GM12872 (cell line): Measurements from ENCODE around the gene IL21R.

Source experiments
- CTCF ChIP-seq: IDR thresholded peaks from 3 replicates; pipeline ENCODE4 v1.5.1; 2011; ENCODE audit warnings: low read depth, mild to moderate bottlenecking, low read length, moderate library complexity; ENCODE audit not compliant: insufficient read depth

The IL21R gene

DNA sequence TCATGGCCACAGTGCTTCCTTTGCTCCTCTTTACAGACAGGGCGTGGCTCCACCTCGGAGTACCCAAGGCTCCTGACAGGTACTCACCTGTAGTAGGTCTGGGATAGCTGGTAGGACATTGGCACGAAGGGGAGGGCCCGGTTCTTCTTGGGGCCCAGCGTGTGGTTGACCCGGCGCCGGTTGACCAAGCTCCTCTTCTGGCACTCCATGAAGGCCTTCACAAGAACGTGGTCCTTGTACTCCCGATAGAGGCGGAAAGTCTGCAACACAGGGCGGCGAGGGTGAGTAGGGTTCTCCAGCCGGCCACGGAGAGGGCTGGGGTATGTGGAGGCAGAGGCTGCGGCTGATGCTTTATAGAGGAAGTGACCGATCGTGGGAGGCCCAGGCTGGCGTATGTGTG is 69.7 kb downstream of the IL21R start:
- no peak for TF ChIP-seq CTCF

- TF ChIP-seq CTCF, result no peak
Measured at GRCh38 chr16:27472091-27473020, 70.4 kb downstream of the IL21R start.

- no peak for TF ChIP-seq CTCF
Measured at GRCh38 chr16:27473101-27473900, 71.3 kb downstream of the IL21R start.

DNA sequence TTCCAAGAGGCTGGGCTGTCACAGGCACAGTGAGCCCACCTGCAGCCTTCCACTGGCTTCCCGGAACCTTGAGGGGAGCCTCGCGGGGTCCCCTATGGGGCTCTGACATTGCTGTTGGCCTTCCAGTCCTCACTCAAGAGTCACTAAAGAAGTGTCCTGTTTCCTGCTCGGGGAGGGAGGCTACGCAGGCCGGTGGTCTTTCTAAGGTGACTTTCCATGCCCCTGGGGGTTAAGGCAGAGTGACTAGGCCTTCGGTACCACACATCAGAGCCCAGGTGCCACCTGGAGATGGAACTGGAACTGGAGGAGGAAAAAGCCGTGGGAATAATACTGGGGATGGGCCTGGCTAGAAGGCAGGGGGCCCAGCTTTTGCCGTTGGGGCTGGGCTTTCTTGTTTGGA is 72.1 kb downstream of the IL21R start:
- TF ChIP-seq CTCF, result no peak

DNA sequence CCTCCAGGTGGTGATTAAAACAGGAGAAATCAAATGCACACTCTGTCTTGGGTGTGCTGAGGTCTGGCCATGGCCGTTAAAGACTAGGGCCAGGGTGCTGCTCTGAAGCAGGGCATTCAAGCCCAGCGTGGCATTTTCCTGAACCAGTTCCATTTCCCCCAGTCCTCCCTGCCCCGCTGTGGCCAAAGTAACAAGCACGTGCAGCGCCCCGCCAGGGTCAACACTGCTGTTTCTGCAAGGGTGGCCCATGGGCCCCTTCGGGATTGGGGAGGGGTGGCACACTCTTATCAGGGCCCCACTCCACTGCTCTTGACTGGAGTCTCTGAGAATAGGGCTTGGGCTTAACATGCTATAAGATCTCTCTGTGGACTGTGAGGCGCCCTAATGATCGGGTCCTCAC is 72.9 kb downstream of the IL21R start:
- TF ChIP-seq CTCF, result no peak

GRCh38 chr16:27475561-27475960 is 73.6 kb downstream of the IL21R start:
- TF ChIP-seq CTCF, result no peak

DNA sequence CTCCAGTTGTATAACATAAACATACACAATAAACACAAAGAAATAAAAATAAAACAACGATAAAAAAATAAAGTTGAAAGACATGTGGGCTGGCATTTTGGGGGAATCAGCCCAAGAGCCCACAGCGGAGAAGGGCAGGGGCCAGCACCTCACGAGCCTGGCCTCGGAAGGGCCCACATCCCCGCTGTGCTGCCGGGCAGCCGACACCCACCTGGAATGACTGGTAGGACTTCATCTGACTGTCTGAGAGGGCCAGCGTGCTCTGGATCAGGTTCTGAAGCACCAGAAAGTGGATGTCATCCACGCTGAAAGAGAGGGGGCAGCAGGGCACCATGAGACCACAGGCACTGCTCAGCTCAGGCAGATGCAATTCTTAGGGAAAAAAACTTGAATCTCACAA is 74.3 kb downstream of the IL21R start:
- TF ChIP-seq CTCF, result no peak
